Mesenchymal stem cell (in vitro differentiated cells and primary cell): ENCODE measurements around the gene HCRTR2.
A peak's percentile ranks its signal among the peaks of the same experiment; 100 is the strongest.

Experiments used
- DNase-seq: peaks from one replicate; pipeline ENCODE4 v3.0.0-alpha.2; 2013
- H2AFZ ChIP-seq: one replicate; pipeline ENCODE4 v1.6.1; 2013; ENCODE audit warnings: low read depth, mild to moderate bottlenecking, control low read depth, inconsistent platforms, low read length, moderate library complexity
- H2AK5ac ChIP-seq: 2 replicates; pipeline ENCODE4 v1.6.1; 2013; ENCODE audit warnings: low read length, moderate library complexity, mild to moderate bottlenecking, inconsistent platforms; ENCODE audit not compliant: severe bottlenecking
- H2BK120ac ChIP-seq: one replicate; pipeline ENCODE4 v1.6.1; 2013; ENCODE audit warnings: low read depth, mild to moderate bottlenecking, inconsistent platforms, low read length, moderate library complexity
- H2BK12ac ChIP-seq, 2 experiments: one replicate each; pipeline ENCODE4 v1.6.1; 2013; ENCODE audit warnings: inconsistent platforms in 2 of 2, low read length in 2 of 2, mild to moderate bottlenecking in 2 of 2, moderate library complexity in 2 of 2, control low read depth in 1 of 2
- H2BK15ac ChIP-seq: one replicate; pipeline ENCODE4 v1.6.1; 2013; ENCODE audit warnings: mild to moderate bottlenecking, low read depth, inconsistent platforms; ENCODE audit not compliant: poor library complexity, severe bottlenecking
- H2BK5ac ChIP-seq: 2 replicates; pipeline ENCODE4 v1.6.1; 2013; ENCODE audit warnings: low read depth, mild to moderate bottlenecking, low read length, control low read depth, inconsistent platforms; ENCODE audit not compliant: poor library complexity, severe bottlenecking
- H3K14ac ChIP-seq, 2 experiments: one replicate each; pipeline ENCODE4 v1.6.1; 2013; ENCODE audit warnings: inconsistent platforms in 2 of 2, low read length in 2 of 2, control low read depth in 1 of 2, mild to moderate bottlenecking in 1 of 2, moderate library complexity in 1 of 2
- H3K18ac ChIP-seq, 2 experiments: one replicate each; pipeline ENCODE4 v1.6.1; 2013; ENCODE audit warnings: inconsistent platforms in 2 of 2, low read length in 2 of 2, control low read depth in 1 of 2, low read depth in 1 of 2, mild to moderate bottlenecking in 1 of 2
- H3K23ac ChIP-seq, 2 experiments: one replicate each; pipeline ENCODE4 v1.6.1; 2013; ENCODE audit warnings: inconsistent platforms in 2 of 2, low read length in 2 of 2, mild to moderate bottlenecking in 2 of 2, moderate library complexity in 2 of 2, control low read depth in 1 of 2
- H3K27ac ChIP-seq: 2 replicates; pipeline ENCODE4 v1.5.1; 2013; ENCODE audit warnings: mild to moderate bottlenecking, moderate library complexity, low read length, control low read depth, inconsistent platforms; ENCODE audit not compliant: poor library complexity, severe bottlenecking
- H3K27me3 ChIP-seq, 2 experiments: 2 replicates each; pipeline versions ENCODE4 v1.6.1 to v1.7.0; 2013; ENCODE audit warnings: low read length in 2 of 2, mild to moderate bottlenecking in 2 of 2, moderate library complexity in 2 of 2, control low read depth in 1 of 2, inconsistent platforms in 1 of 2; ENCODE audit not compliant: control insufficient read depth in 1 of 2, insufficient read depth in 1 of 2
- H3K36me3 ChIP-seq, 2 experiments: 2 replicates each; pipeline versions ENCODE4 v1.6.1 to v1.7.0; 2013; ENCODE audit warnings: low read length in 2 of 2, control low read depth in 1 of 2, inconsistent platforms in 1 of 2, low read depth in 1 of 2, mild to moderate bottlenecking in 1 of 2; ENCODE audit not compliant: insufficient read depth in 2 of 2, control insufficient read depth in 1 of 2
- H3K4ac ChIP-seq, 2 experiments: one replicate each; pipeline ENCODE4 v1.6.1; 2013; ENCODE audit warnings: inconsistent platforms in 2 of 2, low read length in 2 of 2, mild to moderate bottlenecking in 2 of 2, moderate library complexity in 2 of 2, control low read depth in 1 of 2, low read depth in 1 of 2
- H3K4me1 ChIP-seq: 2 replicates; pipeline ENCODE4 v1.6.1; 2013; ENCODE audit warnings: low read depth, low read length, control low read depth; ENCODE audit not compliant: control insufficient read depth, insufficient read depth
- H3K4me2 ChIP-seq: 2 replicates; pipeline ENCODE4 v1.6.1; 2013; ENCODE audit warnings: low read length, mild to moderate bottlenecking, inconsistent platforms; ENCODE audit not compliant: poor library complexity, severe bottlenecking
- H3K4me3 ChIP-seq, 2 experiments: 2 replicates each; pipeline versions ENCODE4 v1.5.1 to v1.7.0; 2013; ENCODE audit warnings: low read length in 2 of 2, mild to moderate bottlenecking in 2 of 2, control low read depth in 1 of 2, low read depth in 1 of 2; ENCODE audit not compliant: insufficient read depth in 1 of 2
- H3K79me1 ChIP-seq: replicated peaks from 2 replicates; pipeline ENCODE4 v1.6.1; 2013; ENCODE audit warnings: mild to moderate bottlenecking, control low read depth, low read length, inconsistent platforms; ENCODE audit not compliant: poor library complexity, severe bottlenecking
- H3K9ac ChIP-seq: 2 replicates; pipeline ENCODE4 v1.7.0; 2013; ENCODE audit warnings: mild to moderate bottlenecking, low read length, moderate library complexity
- H3K9me3 ChIP-seq: 2 replicates; pipeline ENCODE4 v1.7.0; 2013; ENCODE audit warnings: mild to moderate bottlenecking, low read length; ENCODE audit not compliant: control insufficient read depth
- H4K8ac ChIP-seq: one replicate; pipeline ENCODE4 v1.6.1; 2013; ENCODE audit warnings: inconsistent platforms, mild to moderate bottlenecking, low read length, moderate library complexity
- H4K91ac ChIP-seq: one replicate; pipeline ENCODE4 v1.6.1; 2013; ENCODE audit warnings: mild to moderate bottlenecking, low read length, inconsistent platforms
- WGBS: methylation state at CpG from one replicate; pipeline ENCODE4 v1.1.7; 2013; ENCODE audit warnings: mixed read lengths; 5-methylcytosine and 5-hydroxymethylcytosine counted together

HCRTR2 gene

DNA sequence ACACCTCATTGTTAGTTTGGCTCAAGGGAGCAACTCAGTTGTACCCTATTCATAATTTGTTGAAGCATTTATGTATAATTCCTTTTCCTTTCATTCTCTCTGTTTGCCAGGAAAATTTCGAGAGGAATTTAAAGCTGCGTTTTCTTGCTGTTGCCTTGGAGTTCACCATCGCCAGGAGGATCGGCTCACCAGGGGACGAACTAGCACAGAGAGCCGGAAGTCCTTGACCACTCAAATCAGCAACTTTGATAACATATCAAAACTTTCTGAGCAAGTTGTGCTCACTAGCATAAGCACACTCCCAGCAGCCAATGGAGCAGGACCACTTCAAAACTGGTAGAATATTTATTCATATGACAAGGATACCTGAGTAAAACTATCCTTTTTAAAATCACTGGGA, 107.8 kb downstream of the HCRTR2 start:
- Histone ChIP-seq H2AFZ (no peak overlapping the region), H3K14ac (no peak overlapping the region), H3K4me3 (no peak overlapping the region), H3K4me2 (no peak overlapping the region), H3K27ac (no peak overlapping the region), H4K8ac (peak overlapping the region; percentile 77), H3K4ac (no peak overlapping the region), H3K9ac (no peak overlapping the region), H3K36me3 (no peaks in the 10 kb centered on the region), H2BK15ac (no peak overlapping the region), H4K91ac (no peak overlapping the region), H3K4me1 (no peaks in the 10 kb centered on the region), H3K23ac (no peak overlapping the region), H3K9me3 (no peaks in the 10 kb centered on the region), H3K18ac (no peak overlapping the region), H3K27me3 (no peaks in the 10 kb centered on the region), H2BK12ac (no peak overlapping the region), H2BK120ac (no peak overlapping the region), H3K79me1 (no peaks in the 10 kb centered on the region), H2BK5ac (no peak overlapping the region), H2AK5ac (no peak overlapping the region)
- no peak for DNase-seq
- WGBS, result 54% methylated on average over 6 of the region's 6 CpGs

DNA sequence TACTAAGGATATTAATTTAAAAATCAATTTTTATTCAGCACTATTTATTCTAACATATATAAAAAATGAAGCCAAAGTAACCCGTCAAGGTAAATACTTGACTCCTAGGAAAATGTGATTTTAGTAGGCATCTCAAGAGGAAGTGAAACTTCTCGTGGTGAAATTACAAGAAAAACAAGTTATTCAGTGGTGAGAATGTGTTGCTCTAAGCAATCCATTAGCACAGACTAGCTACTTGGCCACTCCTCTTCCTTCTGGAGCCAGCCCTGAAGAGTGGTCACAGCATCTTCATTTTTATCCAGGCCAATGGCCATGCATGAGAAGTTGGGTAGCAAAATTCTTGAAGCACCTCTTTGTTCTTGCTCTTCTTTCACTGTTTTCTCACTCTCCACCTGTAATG, 112.5 kb downstream of the HCRTR2 start:
- no peak overlapping the region for H4K8ac ChIP-seq
- 91% methylated on average over 2 of the region's 2 CpGs for WGBS
- no peak overlapping the region for H2BK5ac ChIP-seq
- H3K4me2 ChIP-seq, result no peak overlapping the region
- no peak overlapping the region for H3K4me3 ChIP-seq
- H3K14ac ChIP-seq, result no peak overlapping the region
- no peaks in the 10 kb centered on the region for H3K27me3 ChIP-seq
- H3K9me3 ChIP-seq, result no peaks in the 10 kb centered on the region
- no peaks in the 10 kb centered on the region for H3K79me1 ChIP-seq
- no peak overlapping the region for H2BK15ac ChIP-seq
- H3K18ac ChIP-seq, result no peak overlapping the region
- no peak overlapping the region for H3K9ac ChIP-seq
- H2BK120ac ChIP-seq, result no peak overlapping the region
- H3K27ac ChIP-seq, result no peak overlapping the region
- H3K4me1 ChIP-seq, result no peaks in the 10 kb centered on the region
- H3K23ac ChIP-seq, result no peak overlapping the region
- no peak overlapping the region for H4K91ac ChIP-seq
- H3K36me3 ChIP-seq, result no peaks in the 10 kb centered on the region
- H3K4ac ChIP-seq, result no peak overlapping the region
- DNase-seq, result no peak
- H2BK12ac ChIP-seq, result no peak overlapping the region
- no peak overlapping the region for H2AK5ac ChIP-seq
- no peak overlapping the region for H2AFZ ChIP-seq

DNA sequence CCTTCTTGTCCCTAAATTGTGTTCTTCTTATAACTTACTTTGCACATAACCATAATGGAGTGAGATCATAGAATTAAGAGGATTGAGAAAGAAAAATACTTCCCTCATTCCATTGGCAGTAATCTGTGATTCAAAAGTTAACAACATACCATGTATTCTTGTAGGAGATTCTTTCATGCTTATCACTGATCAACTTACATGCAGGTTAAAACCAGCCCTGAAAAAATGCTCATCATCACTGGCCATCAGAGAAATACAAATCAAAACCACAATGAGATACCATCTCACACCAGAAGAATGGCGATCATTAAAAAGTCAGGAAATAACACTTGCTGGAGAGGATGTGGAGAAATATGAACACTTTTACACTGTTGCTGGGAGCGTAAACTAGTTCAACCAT, 116.4 kb downstream of the HCRTR2 start:
- Histone ChIP-seq H3K4me3 (no peak overlapping the region), H4K91ac (no peak overlapping the region), H3K14ac (no peak overlapping the region), H2AK5ac (no peak overlapping the region), H2BK5ac (no peak overlapping the region), H3K9me3 (no peaks in the 10 kb centered on the region), H2BK12ac (no peak overlapping the region), H3K23ac (no peak overlapping the region), H2AFZ (no peak overlapping the region), H3K36me3 (no peaks in the 10 kb centered on the region), H2BK120ac (no peak overlapping the region), H3K9ac (no peak overlapping the region), H3K4me1 (no peaks in the 10 kb centered on the region), H3K18ac (no peak overlapping the region), H3K4me2 (no peak overlapping the region), H3K27me3 (no peaks in the 10 kb centered on the region), H3K27ac (no peak overlapping the region), H3K4ac (no peak overlapping the region), H3K79me1 (no peaks in the 10 kb centered on the region), H4K8ac (no peak overlapping the region), H2BK15ac (no peak overlapping the region)
- 94% methylated on average over 2 of the region's 2 CpGs for WGBS
- no peak for DNase-seq

DNA sequence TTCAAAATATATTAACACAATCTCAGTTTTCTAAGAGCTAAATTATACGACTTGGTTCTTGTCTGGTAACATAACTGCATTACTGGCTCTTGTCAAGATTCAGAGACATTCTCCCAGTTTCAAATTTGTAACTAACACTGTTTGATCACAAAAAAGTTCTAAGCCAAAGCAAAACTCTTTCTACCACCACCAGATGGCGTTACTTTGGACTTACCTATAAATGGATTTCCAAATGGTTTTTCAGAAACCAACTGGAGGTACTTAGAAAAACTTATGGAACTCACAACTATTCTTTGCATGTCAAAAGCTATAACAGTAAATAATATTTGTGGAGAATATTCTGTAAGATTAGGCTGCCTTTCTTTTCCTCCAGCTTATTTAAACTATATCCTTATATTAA, 118.8 kb downstream of the HCRTR2 start:
- no peak overlapping the region for H2AK5ac ChIP-seq
- no peak overlapping the region for H2BK120ac ChIP-seq
- DNase-seq, result peak; percentile 25
- H3K36me3 ChIP-seq, result no peaks in the 10 kb centered on the region
- no peaks in the 10 kb centered on the region for H3K4me1 ChIP-seq
- no peak overlapping the region for H4K8ac ChIP-seq
- no peak overlapping the region for H3K14ac ChIP-seq
- H2BK15ac ChIP-seq, result no peak overlapping the region
- no peak overlapping the region for H3K4ac ChIP-seq
- no peaks in the 10 kb centered on the region for H3K9me3 ChIP-seq
- no peak overlapping the region for H4K91ac ChIP-seq
- WGBS, result 51% methylated on average over 2 of the region's 2 CpGs
- H3K23ac ChIP-seq, result no peak overlapping the region
- H2AFZ ChIP-seq, result no peak overlapping the region
- no peak overlapping the region for H3K4me3 ChIP-seq
- no peak overlapping the region for H3K27ac ChIP-seq
- no peak overlapping the region for H2BK5ac ChIP-seq
- H3K79me1 ChIP-seq, result no peaks in the 10 kb centered on the region
- H3K18ac ChIP-seq, result no peak overlapping the region
- H3K9ac ChIP-seq, result no peak overlapping the region
- H2BK12ac ChIP-seq, result no peak overlapping the region
- H3K27me3 ChIP-seq, result no peaks in the 10 kb centered on the region
- H3K4me2 ChIP-seq, result no peak overlapping the region
